ENCODE results near the gene PCIF1.

DNA sequence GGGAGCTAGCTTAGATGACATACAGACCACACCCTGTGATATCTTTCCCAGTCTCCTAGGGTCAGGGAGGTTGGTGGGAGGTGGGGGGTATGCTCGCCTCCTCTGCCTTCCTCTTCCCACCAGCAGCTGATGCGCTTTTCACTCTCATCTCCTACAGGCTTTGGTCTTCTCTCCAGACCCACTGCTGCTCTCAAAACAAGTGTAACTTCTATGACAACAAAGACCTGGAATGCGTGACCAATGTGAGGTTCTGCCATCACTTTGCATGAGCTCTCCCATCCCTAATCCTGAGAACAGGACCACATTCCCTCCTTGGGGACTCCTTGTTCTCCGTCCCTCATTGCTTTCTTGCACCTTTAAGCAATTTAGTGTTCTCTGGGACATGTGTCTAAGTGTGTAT is 40.7 kb upstream of the PCIF1 start:
- TF ChIP-seq CTCF (conservative IDR thresholded peaks at IDR 0.05; ENCODE audit: low read depth, low read length) (no peak), EZH2 (IDR thresholded peaks at IDR 0.05; ENCODE audit: low read length, unreplicated experiment) (no peak)

Data from PC-3 (cell line).